HG02852 (cell line): ENCODE measurements around the gene SVOP.
"Not testable (repeated sequence)": the region's sequence is repeated elsewhere in the genome, so short reads cannot be mapped to it uniquely, and the experiment has no call there.

Experiments used
- ATAC-seq: cut with Tn5 transposase; IDR thresholded peaks from one replicate; pipeline ENCODE4 v1.9.1; 2021; ENCODE audit warnings: mild to moderate bottlenecking, moderate library complexity; ENCODE audit not compliant: unreplicated experiment

Gene SVOP

DNA sequence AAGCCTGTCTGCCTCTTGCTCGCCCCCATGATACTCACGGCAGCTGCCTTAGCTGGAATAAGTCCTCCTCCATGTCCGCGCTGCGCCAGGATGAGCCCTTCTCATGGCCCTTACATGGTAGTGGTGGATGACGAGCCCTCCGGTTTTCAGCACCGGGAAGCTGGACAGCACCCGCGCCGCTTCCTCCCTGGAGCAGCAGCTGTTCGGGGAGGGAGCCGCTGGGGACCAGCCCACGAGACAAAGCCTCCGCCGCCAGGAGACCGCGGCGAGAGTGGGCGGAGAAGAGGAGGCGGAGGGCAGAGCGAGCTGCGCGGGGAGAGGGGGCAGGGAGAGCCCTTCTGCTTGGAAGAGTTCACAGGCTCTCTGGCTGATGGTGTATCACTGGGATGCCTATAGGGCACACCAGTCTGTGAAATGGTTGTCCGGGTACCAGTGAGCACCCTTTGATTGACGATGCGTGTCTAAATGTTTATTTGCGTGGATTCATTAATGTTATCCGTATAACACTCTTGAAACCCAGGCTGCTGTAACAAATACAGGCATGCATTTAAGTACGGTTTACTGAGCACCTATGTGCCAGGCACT lies at the start of gene SVOP:
TSS of gene SVOP (minus strand) at position 273 of the 585 bp plus-strand sequence. CDS start at position 73, 200 bp downstream.
- ATAC-seq = no peak

DNA sequence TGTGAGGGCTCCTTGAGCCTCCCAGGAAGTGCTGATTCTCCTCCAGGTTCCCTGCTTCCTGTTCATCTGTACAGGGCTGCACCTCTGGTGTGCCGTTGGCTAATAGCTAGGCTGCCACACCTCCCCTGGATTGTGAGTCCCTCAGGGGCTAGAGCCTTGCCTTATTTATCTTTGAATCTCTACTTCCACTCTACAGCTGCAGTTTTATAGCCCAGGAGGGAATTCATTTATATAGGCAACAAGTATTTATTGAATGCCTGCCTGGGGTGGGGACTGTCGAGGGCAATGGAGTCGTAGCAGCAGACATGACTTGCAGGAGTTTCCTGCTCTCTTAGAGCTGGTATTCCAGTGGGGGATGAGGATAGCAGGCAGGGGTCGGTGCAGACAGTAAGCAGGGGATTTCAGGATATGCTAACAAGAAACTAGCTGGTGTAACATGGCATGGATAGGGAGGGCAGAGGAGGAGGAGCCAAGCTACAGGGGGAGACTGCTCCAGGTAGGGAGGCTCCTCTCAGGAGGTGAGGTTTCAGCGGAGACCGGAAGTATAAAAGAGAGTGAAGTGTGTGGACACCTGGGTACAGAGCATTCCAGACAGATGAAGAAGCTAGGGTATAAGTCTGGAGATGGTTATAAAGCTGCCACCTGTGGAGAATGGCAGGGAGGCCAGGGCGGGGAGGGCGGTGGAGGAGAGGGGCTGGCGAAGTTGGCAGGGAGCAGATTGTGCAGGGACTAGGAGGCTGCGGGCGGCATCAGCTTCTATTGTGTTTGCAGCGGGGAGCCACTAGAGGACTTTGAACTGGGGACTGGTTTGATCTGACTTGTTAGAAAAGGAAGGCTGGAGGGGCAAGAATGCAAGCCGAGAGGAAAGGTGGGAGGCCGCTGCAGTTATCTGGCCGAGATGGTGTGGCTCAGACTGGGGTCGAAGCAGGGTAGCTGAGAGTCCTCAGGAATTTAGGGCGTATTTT lies 48.7 kb upstream of the SVOP start:
- no peak for ATAC-seq

DNA sequence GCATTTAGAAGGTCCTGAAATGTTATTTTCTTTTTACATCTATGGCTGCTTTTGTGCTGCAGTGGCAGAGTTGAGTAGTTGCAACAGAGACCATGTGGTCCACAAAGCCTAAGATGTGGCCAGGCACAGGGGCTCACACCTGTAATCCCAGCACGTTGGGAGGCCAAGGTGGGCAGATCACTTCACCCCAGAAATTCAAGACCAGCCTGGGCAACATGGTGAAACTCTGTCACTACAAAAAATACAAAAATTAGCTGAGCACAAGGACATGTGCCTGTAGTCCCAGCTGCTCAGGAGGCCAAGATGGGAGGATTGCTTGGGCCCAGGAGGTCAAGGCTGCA lies 45.0 kb upstream of the SVOP start:
- no peak for ATAC-seq

DNA sequence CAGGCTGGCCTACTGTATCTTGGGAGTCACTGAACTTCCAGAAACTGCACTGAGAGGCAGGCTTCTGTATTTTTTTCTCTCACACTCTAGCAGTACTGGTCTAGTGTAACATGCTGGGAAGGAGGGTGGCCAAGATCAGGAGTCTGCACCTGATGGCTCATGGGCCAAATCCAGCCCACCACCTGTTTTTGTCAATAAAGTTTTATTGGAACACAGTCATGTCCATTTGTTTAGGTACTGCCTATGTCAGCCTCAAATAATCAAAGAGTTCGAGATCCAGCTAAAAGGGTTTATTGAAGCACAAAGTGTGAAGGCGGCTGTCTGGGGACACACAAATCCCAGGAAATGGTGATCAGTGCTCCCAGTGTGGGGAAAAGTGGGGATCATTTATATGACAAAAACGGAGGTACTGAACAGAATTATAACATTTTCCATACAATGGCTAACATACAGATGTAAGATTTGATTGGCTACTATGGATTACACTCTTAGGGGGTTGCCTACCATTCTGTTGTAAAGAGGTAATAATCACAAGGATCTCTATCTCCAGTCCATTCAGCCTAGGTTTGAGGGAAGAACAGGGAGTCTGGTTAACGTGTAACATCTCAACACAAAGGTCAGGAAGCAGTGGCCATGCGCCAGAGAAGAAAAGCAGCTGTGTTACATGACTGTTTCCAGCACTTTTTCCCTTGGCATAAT lies 44.4 kb upstream of the SVOP start:
- no peak for ATAC-seq

DNA sequence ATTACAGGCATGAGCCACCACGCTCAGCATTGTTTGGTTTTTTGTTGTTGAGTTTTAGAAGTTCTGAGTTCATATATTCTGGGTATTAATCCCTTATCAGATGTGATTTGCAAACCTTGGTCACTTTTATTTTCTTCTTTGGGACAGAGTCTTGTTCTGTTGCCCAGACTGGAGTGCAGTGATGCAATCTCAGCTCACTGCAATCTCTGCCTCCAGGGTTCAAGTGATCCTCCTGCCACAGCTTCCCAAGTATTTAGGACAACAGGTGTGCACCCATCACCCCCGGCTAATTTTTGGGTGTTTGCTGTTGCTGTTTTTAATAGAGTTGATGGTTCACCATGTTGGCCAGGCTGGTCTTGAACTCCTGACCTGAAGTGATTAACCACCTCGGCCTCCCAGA lies 43.3 kb upstream of the SVOP start:
- ATAC-seq = no peak

DNA sequence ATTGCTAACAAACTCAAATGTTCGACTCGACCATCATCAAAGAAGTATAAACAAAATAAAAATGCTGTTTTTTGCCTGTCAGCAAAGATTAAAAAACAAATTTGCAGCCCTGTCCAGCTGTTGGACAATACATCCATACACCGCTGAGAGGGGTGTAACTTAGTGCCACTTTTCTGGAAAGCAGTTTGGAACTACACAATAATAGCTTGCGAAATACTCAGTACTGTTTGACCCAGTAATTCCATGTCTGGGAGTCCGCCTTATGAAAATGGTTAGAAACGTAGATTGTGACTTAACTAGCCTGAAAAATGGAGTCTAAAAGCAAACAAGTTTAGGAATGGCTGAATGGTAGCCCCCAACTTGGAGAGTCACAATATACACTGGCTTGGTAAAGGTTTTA lies 37.9 kb upstream of the SVOP start:
- no peak for ATAC-seq

DNA sequence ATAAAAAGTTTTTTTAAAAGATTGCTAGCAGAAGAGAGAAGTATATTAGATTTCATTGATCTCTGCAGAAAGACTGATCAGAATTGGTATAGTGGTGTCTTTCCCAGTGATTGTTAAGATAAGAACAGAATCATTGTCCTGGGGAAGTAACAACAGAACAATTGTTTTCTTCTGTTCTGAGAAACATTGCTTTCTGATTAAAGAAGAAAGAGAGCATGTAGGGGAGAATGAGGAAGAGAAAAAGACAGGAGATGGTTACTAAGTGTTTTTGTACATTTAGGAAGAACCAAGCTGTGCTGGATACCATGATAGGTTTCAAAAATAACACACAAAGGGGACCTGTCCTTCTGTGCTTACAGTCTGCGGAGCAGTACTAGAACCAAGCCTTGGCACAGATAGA lies 36.5 kb upstream of the SVOP start:
- ATAC-seq = no peak

- no peak for ATAC-seq
Measured at GRCh38 chr12:109056891-109057290, 36.0 kb upstream of the SVOP start.

- no peak for ATAC-seq
Measured at GRCh38 chr12:109054520-109054919, 33.7 kb upstream of the SVOP start.

DNA sequence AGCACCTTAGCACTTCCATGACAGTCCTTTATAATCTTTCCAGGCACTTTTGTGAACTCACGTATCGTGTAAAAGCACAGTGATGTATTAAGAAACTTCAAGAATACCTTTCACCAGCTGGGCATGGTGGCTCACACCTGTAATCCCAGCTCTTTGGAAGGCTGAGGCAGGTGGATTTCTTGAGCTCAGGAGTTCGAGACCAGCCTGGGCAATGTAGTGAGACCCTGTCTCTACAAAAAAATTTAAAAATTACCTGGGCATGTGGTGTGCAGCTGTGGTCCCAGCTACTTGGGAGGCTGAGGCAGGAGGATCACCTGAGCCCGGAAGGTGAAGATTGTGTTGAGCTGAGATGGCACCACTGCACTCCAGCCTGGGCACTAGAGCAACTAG lies 33.3 kb upstream of the SVOP start:
- not testable (repeated sequence) for ATAC-seq

DNA sequence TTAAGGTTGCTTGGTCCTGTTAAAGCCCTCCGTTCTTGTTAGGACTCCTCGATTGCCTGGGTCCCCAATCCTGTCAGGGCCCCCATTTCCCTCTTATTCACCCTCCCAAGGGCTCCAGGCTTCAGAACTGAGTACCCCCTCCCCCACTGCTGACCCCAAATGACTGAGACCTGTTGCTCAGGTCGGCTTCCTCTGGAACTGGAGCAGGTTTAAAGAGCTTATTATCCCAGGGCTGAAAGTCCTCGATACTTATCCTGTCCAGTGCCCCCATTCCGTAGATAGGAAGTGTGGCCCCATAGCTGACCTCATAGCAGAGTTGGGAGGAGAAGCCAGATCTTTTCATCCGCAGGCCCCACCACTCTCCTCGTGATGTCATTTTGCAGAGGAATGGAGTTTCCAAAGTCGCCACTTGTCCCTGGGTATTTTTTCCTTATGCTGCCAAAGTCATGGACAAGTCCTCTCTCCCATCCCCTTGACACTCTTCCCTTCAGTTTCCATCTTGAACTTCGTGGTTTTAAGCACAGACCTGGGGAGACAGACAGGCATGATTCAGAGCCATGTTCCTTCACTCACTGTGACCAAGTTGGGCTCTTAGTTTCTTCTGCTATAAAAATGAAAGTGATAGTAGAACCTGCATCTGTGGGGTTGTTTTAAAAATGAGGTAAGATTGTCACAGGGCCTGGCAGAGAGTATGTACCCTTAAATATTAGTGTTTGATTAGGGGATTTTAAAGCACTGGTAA lies 32.7 kb upstream of the SVOP start:
- peak; percentile 46 for ATAC-seq

DNA sequence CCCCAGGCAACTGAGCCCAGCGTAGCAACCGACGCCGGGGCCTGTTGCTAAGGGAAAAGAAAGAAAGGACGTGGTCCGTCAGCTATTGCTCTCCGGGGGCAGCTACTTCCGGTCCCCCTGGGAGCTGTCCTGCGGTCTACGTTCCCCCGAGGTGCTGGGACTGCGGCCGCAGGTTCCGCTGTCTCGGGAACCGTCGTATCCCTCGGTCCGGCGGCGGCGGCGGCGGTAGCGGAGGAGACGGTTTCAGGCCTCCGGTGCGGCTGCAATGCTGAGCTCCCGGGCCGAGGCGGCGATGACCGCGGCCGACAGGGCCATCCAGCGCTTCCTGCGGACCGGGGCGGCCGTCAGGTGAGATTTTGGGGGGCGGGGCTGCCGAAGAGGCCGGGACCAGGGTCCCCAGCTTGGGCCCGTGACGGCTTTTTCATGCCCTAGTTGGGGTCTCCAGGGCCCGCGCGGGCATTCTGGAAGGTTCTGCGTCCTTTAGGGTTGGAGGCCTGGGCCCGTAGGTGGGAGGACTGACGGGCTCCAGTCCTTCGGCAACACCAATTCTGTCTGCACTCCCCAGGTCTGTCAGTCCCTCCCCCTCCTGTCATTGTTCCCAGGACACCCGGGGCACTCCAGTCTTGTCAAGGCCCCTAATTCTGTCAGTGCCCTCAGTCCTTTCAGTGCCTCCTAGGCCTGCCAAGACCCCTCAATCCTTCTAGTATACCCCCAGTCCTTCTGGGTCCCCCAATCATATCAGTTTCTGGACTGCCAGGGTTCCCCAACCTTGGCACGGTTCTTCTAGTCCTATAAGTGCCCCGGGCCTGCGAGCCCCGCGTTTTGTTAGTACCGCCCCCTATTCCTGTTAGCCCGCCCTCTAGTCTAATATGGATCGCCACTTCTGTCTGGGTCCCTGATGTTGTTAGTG lies 31.8 kb upstream of the SVOP start, which contains the start of gene USP30:
TSS of gene USP30 (plus strand) at position 163 of the 910 bp plus-strand sequence. CDS start at position 266, 103 bp downstream.
- ATAC-seq = peak; percentile 80

- no peak for ATAC-seq
Measured at GRCh38 chr12:109052097-109052413, 31.2 kb upstream of the SVOP start.

- not testable (repeated sequence) for ATAC-seq
Measured at GRCh38 chr12:109049794-109050193, 28.9 kb upstream of the SVOP start.

- ATAC-seq = not testable (repeated sequence)
Measured at GRCh38 chr12:109048706-109049105, 27.8 kb upstream of the SVOP start.

DNA sequence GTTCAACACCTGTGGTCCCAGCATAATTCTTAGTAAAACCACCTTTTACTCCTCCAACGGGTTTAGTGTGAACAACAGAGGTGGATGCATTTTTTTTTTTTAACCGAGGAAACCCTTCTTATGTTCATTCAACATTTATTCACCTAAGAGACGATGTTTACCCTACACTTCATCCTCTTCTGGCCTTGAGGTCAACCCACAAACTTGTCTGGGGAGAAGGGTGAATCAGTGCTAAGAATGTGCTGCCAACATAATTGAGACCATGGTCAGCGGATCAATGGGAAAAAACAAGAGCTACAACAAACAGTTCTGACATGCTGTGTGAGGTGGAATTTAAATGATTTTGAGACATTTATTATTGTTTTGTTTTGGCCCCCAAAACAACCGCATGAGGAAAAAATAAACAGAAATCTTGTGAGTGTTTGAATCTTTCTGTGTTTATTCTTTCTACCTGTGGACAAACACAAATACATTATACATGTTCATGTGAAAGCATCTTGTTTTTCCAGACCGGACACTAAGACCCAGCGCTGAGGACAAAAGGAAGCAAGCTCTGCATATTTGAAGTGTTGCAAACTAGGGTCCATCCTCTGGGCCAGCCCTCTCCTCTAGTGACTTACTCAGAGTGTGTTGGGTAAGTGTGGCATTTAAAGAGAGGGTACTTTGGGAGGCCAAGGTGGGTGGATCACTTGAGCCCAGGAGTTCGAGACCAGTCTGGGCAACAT lies 26.4 kb upstream of the SVOP start:
- no peak for ATAC-seq

GRCh38 chr12:109044241-109044640 lies 23.4 kb upstream of the SVOP start:
- no peak for ATAC-seq

GRCh38 chr12:109036975-109037374 lies 16.1 kb upstream of the SVOP start:
- ATAC-seq = no peak
